Measurements from ENCODE around the gene CEP128. TPM values are rescaled to one million over a fixed set of nuclear protein-coding genes. Genes with fewer than 3 reads are reported as not detected.

Gene CEP128
- total and polyA plus RNA-seq, 2 experiments from 2014 or later = 7.6 to 17.6 TPM

- TF ChIP-seq CTCF (conservative IDR thresholded peaks at IDR 0.05; ENCODE audit: low read depth in 2 of 2) = no peak
- TF ChIP-seq REST (IDR thresholded peaks at IDR 0.05; ENCODE audit: unreplicated experiment) = no peak
- no peak for TF ChIP-seq JUNB (IDR thresholded peaks at IDR 0.05; ENCODE audit: unreplicated experiment)
- no peak for TF ChIP-seq ZNF331 (CRISPR knock-in tag; IDR thresholded peaks at IDR 0.05; ENCODE audit: low read depth)
Observed at GRCh38 chr14:80565001-80565400, 376.5 kb downstream of the CEP128 start (continued).

- no peak overlapping the region for H3K27ac ChIP-seq (ENCODE audit: low read depth)
- H3K79me2 ChIP-seq (replicated peaks; ENCODE audit: insufficient read depth) = no peaks in the 10 kb centered on the region
- peaks cover 17% of the 10 kb centered on the region for H3K4me1 Mint-ChIP-seq
- peaks cover 14% of the 10 kb centered on the region for H3K4me1 ChIP-seq (ENCODE audit: insufficient read depth)
- H3F3A ChIP-seq (replicated peaks; ENCODE audit: low read depth) = no peaks in the 10 kb centered on the region
- H3K27ac Mint-ChIP-seq = no peak overlapping the region
- no peaks in the 10 kb centered on the region for H3K27me3 ChIP-seq (ENCODE audit: insufficient read depth)
- no peaks in the 10 kb centered on the region for H3K36me3 ChIP-seq (ENCODE audit: insufficient read depth)
- no peaks in the 10 kb centered on the region for H4K20me1 ChIP-seq (replicated peaks; ENCODE audit: insufficient read depth)
- no peak overlapping the region for H3K4me2 ChIP-seq
- H3K9me3 Mint-ChIP-seq = no peaks in the 10 kb centered on the region; the same call in 2 of the 3 replicates
- no peaks in the 10 kb centered on the region for H3K9me2 ChIP-seq (ENCODE audit: insufficient read depth)
- no peak overlapping the region for H3K4me3 ChIP-seq
- ATAC-seq = no peak
- no peak overlapping the region for H3K4me3 Mint-ChIP-seq
- DNase-seq (ENCODE audit: low spot score) = no peak
- peaks cover 3% of the 10 kb centered on the region for H3K27me3 Mint-ChIP-seq (ENCODE audit: insufficient read depth, low read depth, poor library complexity)
- H2AFZ ChIP-seq = no peak overlapping the region
- H3K36me3 Mint-ChIP-seq (ENCODE audit: low read depth) = no peaks in the 10 kb centered on the region
- no peak for TF ChIP-seq CREB1 (CRISPR knock-in tag; IDR thresholded peaks at IDR 0.05; ENCODE audit: low read depth)
- TF ChIP-seq REST (IDR thresholded peaks at IDR 0.05; ENCODE audit: unreplicated experiment) = no peak
- no peak for TF ChIP-seq POLR2AphosphoS5 (IDR thresholded peaks at IDR 0.05; ENCODE audit: low read depth)
- no peak for TF ChIP-seq CTCF (conservative IDR thresholded peaks at IDR 0.05; ENCODE audit: low read depth in 2 of 2)
- no peak for TF ChIP-seq ZNF114 (CRISPR knock-in tag; IDR thresholded peaks at IDR 0.05)
Observed at GRCh38 chr14:80564051-80564450, 377.5 kb downstream of the CEP128 start.
